AG08395 (cell line): ENCODE results near the gene PARD3.
"Not testable (repeated sequence)": the region's sequence is repeated elsewhere in the genome, so short reads cannot be mapped to it uniquely, and the experiment has no call there.

ENCODE experiments used
- DNase-seq: peaks from one replicate; pipeline ENCODE4 v3.0.0; 2012; ENCODE audit warnings: mixed read lengths, low spot score

The PARD3 gene

GRCh38 chr10:34294137-34294536 is 521.0 kb downstream of the PARD3 start:
- DNase-seq, result no peak

GRCh38 chr10:34292675-34293074 is 522.4 kb downstream of the PARD3 start:
- no peak for DNase-seq

GRCh38 chr10:34292194-34292565 is 522.9 kb downstream of the PARD3 start:
- no peak for DNase-seq

GRCh38 chr10:34291466-34292193 is 523.5 kb downstream of the PARD3 start:
- DNase-seq, result no peak

- peak; percentile 27 for DNase-seq
Measured at GRCh38 chr10:34290412-34291081, 524.5 kb downstream of the PARD3 start.

GRCh38 chr10:34288634-34289033 is 526.5 kb downstream of the PARD3 start:
- no peak for DNase-seq

- DNase-seq, result peak; percentile 24
Measured at GRCh38 chr10:34286136-34286739, 528.9 kb downstream of the PARD3 start.

GRCh38 chr10:34281661-34282582 is 533.2 kb downstream of the PARD3 start:
- DNase-seq, result no peak

- peak; percentile 86 for DNase-seq
Measured at GRCh38 chr10:34280599-34281374, 534.3 kb downstream of the PARD3 start.

- no peak for DNase-seq
Measured at GRCh38 chr10:34275626-34276130, 539.4 kb downstream of the PARD3 start.

GRCh38 chr10:34274906-34275305 is 540.2 kb downstream of the PARD3 start:
- DNase-seq, result no peak

- DNase-seq, result no peak
Measured at GRCh38 chr10:34273340-34273739, 541.8 kb downstream of the PARD3 start.

GRCh38 chr10:34272316-34272715 is 542.8 kb downstream of the PARD3 start:
- no peak for DNase-seq

GRCh38 chr10:34268410-34268809 is 546.7 kb downstream of the PARD3 start:
- not testable (repeated sequence) for DNase-seq

GRCh38 chr10:34262985-34263384 is 552.1 kb downstream of the PARD3 start:
- DNase-seq, result no peak

GRCh38 chr10:34260904-34261303 is 554.2 kb downstream of the PARD3 start:
- no peak for DNase-seq

GRCh38 chr10:34256216-34256615 is 558.9 kb downstream of the PARD3 start:
- DNase-seq, result no peak

GRCh38 chr10:34255035-34255434 is 560.1 kb downstream of the PARD3 start:
- DNase-seq, result no peak

- peak; percentile 5 for DNase-seq
Measured at GRCh38 chr10:34254596-34254995, 560.5 kb downstream of the PARD3 start.

GRCh38 chr10:34252111-34252510 is 563.0 kb downstream of the PARD3 start:
- no peak for DNase-seq

GRCh38 chr10:34251177-34251576 is 563.9 kb downstream of the PARD3 start:
- no peak for DNase-seq
